H1 (cell line): Measurements from ENCODE around the gene ATXN2. TPM values are rescaled to one million over a fixed set of nuclear protein-coding genes. Genes with fewer than 3 reads are reported as not detected.

ENCODE experiments used
- CTCF ChIA-PET: fragments of 300-600 bp; sonication (Branson Sonifier 250); formaldehyde crosslinking; loops from one replicate; lab custom pipeline; 2021; ENCODE audit not compliant: partially characterized antibody; lab: Charles Lee
- POLR2A ChIA-PET: fragments of 300-600 bp; sonication (Branson Sonifier 250); formaldehyde crosslinking; loops from one replicate; lab custom pipeline; 2021; ENCODE audit warnings: inconsistent platforms; ENCODE audit not compliant: partially characterized antibody; lab: Charles Lee
- DNase-seq, 2 experiments: peaks; one replicate each; pipeline versions ENCODE4 v3.0.0 to v3.0.0-alpha.2; 2010 to 2022; ENCODE audit warnings: low spot score in 2 of 2, low read depth in 1 of 2, mixed read lengths in 1 of 2
- FAIRE-seq: peaks from 2 replicates; lab custom pipeline; 2011; peaks lifted over from hg19 to GRCh38; lab: Jason Lieb, UNC
- H2AFZ ChIP-seq: 2 replicates; pipeline ENCODE4 v1.8.1; 2012; ENCODE audit warnings: low read length, inconsistent platforms
- H2AK5ac ChIP-seq: 2 replicates; pipeline ENCODE4 v1.6.1; 2013; ENCODE audit warnings: low read depth, low read length
- H2BK120ac ChIP-seq: replicated peaks from 2 replicates; pipeline ENCODE3; 2013; ENCODE audit warnings: low read depth, low read length, inconsistent platforms
- H2BK12ac ChIP-seq: 2 replicates; pipeline ENCODE4 v1.6.1; 2013; ENCODE audit warnings: low read depth, low read length
- H2BK15ac ChIP-seq: 2 replicates; pipeline ENCODE4 v1.6.1; 2013; ENCODE audit warnings: low read length
- H2BK20ac ChIP-seq: 2 replicates; pipeline ENCODE4 v1.6.1; 2013; ENCODE audit warnings: low read length
- H2BK5ac ChIP-seq: 2 replicates; pipeline ENCODE4 v1.6.1; 2013; ENCODE audit warnings: low read depth, low read length
- H3K14ac ChIP-seq: 2 replicates; pipeline ENCODE4 v1.6.1; 2013; ENCODE audit warnings: inconsistent platforms; ENCODE audit not compliant: insufficient read length
- H3K18ac ChIP-seq: 2 replicates; pipeline ENCODE4 v1.6.1; 2013; ENCODE audit warnings: low read length; ENCODE audit errors: extremely low read depth
- H3K23ac ChIP-seq: 2 replicates; pipeline ENCODE4 v1.6.1; 2013; ENCODE audit warnings: inconsistent platforms; ENCODE audit not compliant: insufficient read length
- H3K23me2 ChIP-seq: 2 replicates; pipeline ENCODE4 v1.6.1; 2013; ENCODE audit warnings: low read depth, low read length
- H3K27ac ChIP-seq: 2 replicates; pipeline ENCODE4 v1.6.1; 2011; ENCODE audit warnings: low read depth, low read length, inconsistent platforms
- H3K27me3 ChIP-seq, 4 experiments: replicated peaks in 1 of 4; 1 replicate in 1 of 4; 2 replicates in 3 of 4; pipeline versions ENCODE4 v1.6.1 to v1.8.1; 2011 to 2013; ENCODE audit warnings: low read length in 3 of 4, mild to moderate bottlenecking in 3 of 4, inconsistent platforms in 2 of 4, mixed read lengths in 2 of 4, moderate library complexity in 1 of 4; ENCODE audit not compliant: control insufficient read depth in 3 of 4, insufficient read depth in 3 of 4; ENCODE audit errors: extremely low read depth in 1 of 4
- H3K36me3 ChIP-seq, 4 experiments: 2 replicates each; pipeline versions ENCODE4 v1.6.1 to v1.8.1; 2011 to 2013; ENCODE audit warnings: mild to moderate bottlenecking in 4 of 4, low read length in 3 of 4, moderate library complexity in 2 of 4, control low read depth in 1 of 4, inconsistent platforms in 1 of 4; ENCODE audit not compliant: insufficient read depth in 4 of 4, control insufficient read depth in 2 of 4
- H3K4ac ChIP-seq: replicated peaks from 2 replicates; pipeline ENCODE3; 2013; ENCODE audit warnings: low read length, low read depth, mixed read lengths, inconsistent platforms; ENCODE audit not compliant: insufficient read length
- H3K4me1 ChIP-seq, 4 experiments: replicated peaks in 1 of 4; 1 replicate in 1 of 4; 2 replicates in 3 of 4; pipeline versions ENCODE4 v1.6.1 to v1.8.1; 2011 to 2013; ENCODE audit warnings: low read length in 3 of 4, inconsistent platforms in 2 of 4, mixed read lengths in 1 of 4; ENCODE audit not compliant: insufficient read depth in 4 of 4, control insufficient read depth in 3 of 4
- H3K4me2 ChIP-seq, 2 experiments: 2 replicates each; pipeline versions ENCODE4 v1.6.1 to v1.8.1; 2011 to 2013; ENCODE audit warnings: low read depth in 2 of 2, low read length in 2 of 2, control low read depth in 1 of 2, inconsistent platforms in 1 of 2, mild to moderate bottlenecking in 1 of 2; ENCODE audit not compliant: insufficient read depth in 1 of 2
- H3K4me3 ChIP-seq, 4 experiments: fragments of 200-600, 300-600 bp in 1 of 4; sonication (generic), shearing (Covaris generic), sonication (Bioruptor Twin) in 1 of 4; 2 replicates each; pipeline versions ENCODE4 v1.5.1 to v1.8.1; 2011 to 2016; ENCODE audit warnings: low read length in 4 of 4, low read depth in 3 of 4, control low read depth in 2 of 4, inconsistent platforms in 2 of 4, mild to moderate bottlenecking in 2 of 4, mixed read lengths in 1 of 4, moderate library complexity in 1 of 4; ENCODE audit not compliant: insufficient read depth in 2 of 4; ENCODE audit errors: extremely low read depth in 1 of 4
- H3K56ac ChIP-seq: replicated peaks from 2 replicates; pipeline ENCODE3; 2013; ENCODE audit warnings: low read depth, mild to moderate bottlenecking, mixed read lengths, low read length, inconsistent platforms; ENCODE audit not compliant: insufficient read length
- H3K79me1 ChIP-seq: 2 replicates; pipeline ENCODE4 v1.6.1; 2013; ENCODE audit warnings: low read depth, low read length, control low read depth
- H3K79me2 ChIP-seq, 2 experiments: 2 replicates each; pipeline versions ENCODE4 v1.6.1 to v1.8.1; 2012 to 2013; ENCODE audit warnings: low read length in 2 of 2, mild to moderate bottlenecking in 2 of 2, inconsistent platforms in 1 of 2; ENCODE audit not compliant: insufficient read depth in 2 of 2, control insufficient read depth in 1 of 2
- H3K9ac ChIP-seq, 4 experiments: replicated peaks in 1 of 4; 1 replicate in 1 of 4; 2 replicates in 3 of 4; pipeline versions ENCODE4 v1.6.1 to v1.8.1; 2011 to 2013; ENCODE audit warnings: low read depth in 3 of 4, low read length in 3 of 4, control low read depth in 2 of 4, mild to moderate bottlenecking in 2 of 4, moderate library complexity in 2 of 4, inconsistent platforms in 1 of 4; ENCODE audit errors: extremely low read depth in 1 of 4
- H3K9me3 ChIP-seq, 2 experiments: 2 replicates each; pipeline versions ENCODE4 v1.6.1 to v1.8.1; 2012 to 2013; ENCODE audit warnings: mild to moderate bottlenecking in 2 of 2, moderate library complexity in 2 of 2, control low read depth in 1 of 2, inconsistent platforms in 1 of 2, low read depth in 1 of 2, low read length in 1 of 2, mixed read lengths in 1 of 2; ENCODE audit not compliant: insufficient read depth in 2 of 2
- H4K20me1 ChIP-seq, 2 experiments: replicated peaks in 1 of 2; 2 replicates each; pipeline versions ENCODE3 to v1.8.1; 2011 to 2013; ENCODE audit warnings: inconsistent platforms in 2 of 2, low read length in 2 of 2, mild to moderate bottlenecking in 1 of 2; ENCODE audit not compliant: insufficient read depth in 2 of 2, control insufficient read depth in 1 of 2
- H4K5ac ChIP-seq: 2 replicates; pipeline ENCODE4 v1.6.1; 2013; ENCODE audit warnings: low read length, low read depth, mixed read lengths, inconsistent platforms; ENCODE audit not compliant: insufficient read length
- H4K8ac ChIP-seq: 2 replicates; pipeline ENCODE4 v1.8.0; 2013; ENCODE audit warnings: mild to moderate bottlenecking, moderate library complexity, low read length, inconsistent platforms; ENCODE audit not compliant: insufficient read depth; ENCODE audit errors: extremely low read depth
- H4K91ac ChIP-seq: replicated peaks from 2 replicates; pipeline ENCODE3; 2013; ENCODE audit warnings: low read length, mixed read lengths, inconsistent platforms; ENCODE audit not compliant: insufficient read length
- BCL11A ChIP-seq, 2 experiments: IDR thresholded peaks; one replicate each; pipeline ENCODE4 v1.6.1; 2011; ENCODE audit warnings: low read depth in 2 of 2, low read length in 2 of 2, mild to moderate bottlenecking in 2 of 2
- GTF2F1 ChIP-seq: IDR thresholded peaks from 2 replicates; pipeline ENCODE4 v1.6.1; 2012; ENCODE audit warnings: low read depth, low read length, improper control_type of control experiment, borderline replicate concordance
- JUN ChIP-seq: IDR thresholded peaks from 2 replicates; pipeline ENCODE4 v1.6.1; 2011; ENCODE audit warnings: low read depth, mild to moderate bottlenecking, improper control_type of control experiment, low read length
- NANOG ChIP-seq: IDR thresholded peaks from 2 replicates; pipeline ENCODE4 v1.6.1; 2011; ENCODE audit warnings: low read length, low read depth, mild to moderate bottlenecking, inconsistent platforms; ENCODE audit not compliant: insufficient read depth, poor library complexity, severe bottlenecking
- PHF8 ChIP-seq: fragments of 200-600 bp; sonication (generic); conservative IDR thresholded peaks from 2 replicates; pipeline ENCODE4 v1.7.1; 2012; ENCODE audit warnings: low read depth, mild to moderate bottlenecking, inconsistent platforms, low read length, moderate library complexity
- RAD21 ChIP-seq, 2 experiments: IDR thresholded peaks in 1 of 2; conservative IDR thresholded peaks in 1 of 2; 2 replicates each; pipeline ENCODE4 v1.6.1; 2011; ENCODE audit warnings: low read depth in 2 of 2, low read length in 2 of 2, improper control_type of control experiment in 1 of 2, inconsistent platforms in 1 of 2, mild to moderate bottlenecking in 1 of 2, moderate library complexity in 1 of 2
- RXRA ChIP-seq: IDR thresholded peaks from 2 replicates; pipeline ENCODE4 v1.6.1; 2011; ENCODE audit warnings: low read depth, mild to moderate bottlenecking, low read length, moderate library complexity; ENCODE audit not compliant: insufficient read depth
- SAP30 ChIP-seq: fragments of 300-600 bp; sonication (generic); IDR thresholded peaks from 2 replicates; pipeline ENCODE4 v1.7.1; 2012; ENCODE audit warnings: low read length, moderate library complexity, mild to moderate bottlenecking, inconsistent platforms; ENCODE audit not compliant: insufficient read depth, insufficient replicate concordance
- SP1 ChIP-seq: IDR thresholded peaks from 2 replicates; pipeline ENCODE4 v1.6.1; 2011; ENCODE audit warnings: low read depth, low read length
- TAF1 ChIP-seq: IDR thresholded peaks from 2 replicates; pipeline ENCODE4 v1.6.1; 2011; ENCODE audit warnings: mild to moderate bottlenecking, low read depth, low read length
- TBP ChIP-seq: IDR thresholded peaks from 2 replicates; pipeline ENCODE4 v1.6.1; 2011; ENCODE audit warnings: low read depth, low read length, improper control_type of control experiment
- WGBS, 2 experiments: shearing (Covaris generic) in 1 of 2; methylation state at CpG; one replicate each; pipeline versions ENCODE4 v1.1.6 to v1.1.7; 2013 to 2015; ENCODE audit warnings: low lambda C conversion rate in 2 of 2, mixed read lengths in 2 of 2, inconsistent platforms in 1 of 2, low coverage in 1 of 2, missing lambda C conversion rate in 1 of 2; ENCODE audit not compliant: insufficient replicate concordance in 2 of 2, insufficient coverage in 1 of 2, insufficient read length in 1 of 2; ENCODE audit errors: extremely low coverage in 1 of 2, missing lambda C conversion rate in 1 of 2; 5-methylcytosine and 5-hydroxymethylcytosine counted together
- polyA plus RNA-seq, 7 experiments: library from polyadenylated mRNA; depleted of rRNA in 3 of 7; stranded (reverse) in 5 of 7; unstranded in 2 of 7; fragments of >200 nt in 5 of 7; fragments of 200-250 nt in 2 of 7; gene quantifications; 1 replicate in 5 of 7; 2 replicates in 1 of 7; 4 replicates in 1 of 7; pipeline versions ENCODE4 v1.2.1 to v1.2.3, GENCODE V29; 2011 to 2013; ENCODE audit warnings: missing spikeins in 2 of 7, mixed read lengths in 2 of 7
- total RNA-seq: library from RNA; stranded (reverse); fragmentation: NEBNext Ultra II Directional; extraction: Animal tissue kit (Norgen Biotek cat#: 25700); gene quantifications from 2 replicates; pipeline ENCODE4 v1.2.1, GENCODE V29; 2021
- TF ChIP-seq, protein P1 (sequence below): IDR thresholded peaks from 2 replicates; pipeline ENCODE4 v1.6.1; 2012; ENCODE audit warnings: low read length, inconsistent platforms

Gene ATXN2
- total and polyA plus RNA-seq, 2 of the 8 experiments (the other 6 are each of a cell fraction or from before 2014, with no cell fraction given): 46.6 to 80.7 TPM

GRCh38 chr12:111585690-111586089, 13.4 kb downstream of the ATXN2 start:
- Histone ChIP-seq H3K23me2 (no peaks in the 10 kb centered on the region), H2BK120ac (no peak overlapping the region), H2BK20ac (no peak overlapping the region), H4K5ac (no peak overlapping the region), H3K56ac (no peak overlapping the region), H4K8ac (no peak overlapping the region), H3K18ac (no peak overlapping the region), H3K14ac (no peak overlapping the region), H4K91ac (no peak overlapping the region), H3K9me3 (no peaks in the 10 kb centered on the region), H3K4me2 (no peak overlapping the region), H3K79me1 (peaks cover 4% of the 10 kb centered on the region; the same call in 1 of the 2 replicates), H3K4me3 (no peak overlapping the region), H3K23ac (no peak overlapping the region), H3K9ac (no peak overlapping the region), H4K20me1 (peaks cover 3 to 8% of the 10 kb centered on the region in 2 experiments), H2BK12ac (no peak overlapping the region), H2AK5ac (no peak overlapping the region), H3K36me3 (no peaks in the 10 kb centered on the region), H2AFZ (no peak overlapping the region), H3K4me1 (no peaks in the 10 kb centered on the region), H3K79me2 (peaks cover 15 to 94% of the 10 kb centered on the region in 2 experiments), H3K27ac (no peak overlapping the region), H2BK5ac (no peak overlapping the region), H3K4ac (no peak overlapping the region), H2BK15ac (no peak overlapping the region), H3K27me3 (no peaks in the 10 kb centered on the region)
- FAIRE-seq: no peak
- CTCF ChIA-PET: interaction anchor here (0.5 to 2.0 kb wide), 7 partner anchors 9 to 149 kb away, joined by 3 to 5 read pairs (median 3); no protein-coding TSS in a partner anchor
- POLR2A ChIA-PET: interaction anchor here (0.6 to 0.7 kb wide), 2 partner anchors 51 to 178 kb away, joined by 3 to 4 read pairs; no protein-coding TSS in a partner anchor
- DNase-seq: no peak
- WGBS, 2 experiments: 91% methylated on average over 5 of the region's 5 CpGs; no CpG with 5 or more reads in 1 of the 2 experiments
- TF ChIP-seq TAF1 (no peak), RXRA (no peak), TBP (no peak), JUN (no peak), NANOG (no peak), SAP30 (no peak), BCL11A (IDR thresholded peaks at IDR 0.05; ENCODE audit: low read depth in 2 of 2, low read length in 2 of 2) (no peak), PHF8 (no peak), GTF2F1 (no peak), SP1 (no peak), RAD21 (IDR thresholded peaks at IDR 0.05 in 1 of 2, conservative IDR thresholded peaks at IDR 0.05 in 1 of 2; ENCODE audit: low read depth in 2 of 2, low read length in 2 of 2) (no peak)
- TF ChIP-seq, protein P1, sequence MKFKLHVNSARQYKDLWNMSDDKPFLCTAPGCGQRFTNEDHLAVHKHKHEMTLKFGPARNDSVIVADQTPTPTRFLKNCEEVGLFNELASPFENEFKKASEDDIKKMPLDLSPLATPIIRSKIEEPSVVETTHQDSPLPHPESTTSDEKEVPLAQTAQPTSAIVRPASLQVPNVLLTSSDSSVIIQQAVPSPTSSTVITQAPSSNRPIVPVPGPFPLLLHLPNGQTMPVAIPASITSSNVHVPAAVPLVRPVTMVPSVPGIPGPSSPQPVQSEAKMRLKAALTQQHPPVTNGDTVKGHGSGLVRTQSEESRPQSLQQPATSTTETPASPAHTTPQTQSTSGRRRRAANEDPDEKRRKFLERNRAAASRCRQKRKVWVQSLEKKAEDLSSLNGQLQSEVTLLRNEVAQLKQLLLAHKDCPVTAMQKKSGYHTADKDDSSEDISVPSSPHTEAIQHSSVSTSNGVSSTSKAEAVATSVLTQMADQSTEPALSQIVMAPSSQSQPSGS: no peak
